Mesenteric fat pad (tissue), 1 donor: Measurements from ENCODE around the gene LAT. TPM values are rescaled to one million over a fixed set of nuclear protein-coding genes. Genes with fewer than 3 reads are reported as not detected.

Source experiments
- total RNA-seq: library from RNA; stranded (reverse); fragmentation: NEBNext Ultra II Directional; extraction: Animal tissue kit (Norgen Biotek cat#: 25700); gene quantifications from one replicate; pipeline ENCODE4 v1.2.1, GENCODE V29; 2021
- donor health status: DM: yes; HTN: yes; CAD: no.

The LAT gene
- total RNA-seq, 1 donor from 2014 or later: 4.1 TPM

Other genes starting within 250 kb of the LAT start
- not detected for gene NPIPB9, start 233.3 kb upstream of the LAT start, total RNA-seq
- gene ATXN2L, start 162.1 kb upstream of the LAT start, total RNA-seq: 106 TPM
- gene TUFM, start 138.7 kb upstream of the LAT start, total RNA-seq: 113 TPM
- 32.5 TPM for gene SH2B1, start 121.2 kb upstream of the LAT start, total RNA-seq
- gene ATP2A1, start 106.6 kb upstream of the LAT start, total RNA-seq: 0.48 TPM
- 7.5 TPM for gene RABEP2, start 59.8 kb upstream of the LAT start, total RNA-seq
- gene CD19, start 53.1 kb upstream of the LAT start, total RNA-seq: 0.67 TPM
- gene NFATC2IP, start 34.1 kb upstream of the LAT start, total RNA-seq: 29.4 TPM
- gene SPNS1, start 10.3 kb upstream of the LAT start, total RNA-seq: 31.4 TPM